ENCODE measurements around the gene MBP.

MBP gene

GRCh38 chr18:77133051-77133834 is 660 bp upstream of the MBP start:
- DNase-seq = no peak

- peak; percentile 23 for DNase-seq
Measured at GRCh38 chr18:77131652-77132368, 773 bp downstream of the MBP start.

- DNase-seq = peak; percentile 22
Measured at GRCh38 chr18:77131100-77131651, 1.4 kb downstream of the MBP start.

- no peak for DNase-seq
Measured at GRCh38 chr18:77130229-77131099, 2.1 kb downstream of the MBP start.

GRCh38 chr18:77129150-77129551 is 3.4 kb downstream of the MBP start:
- no peak for DNase-seq

- DNase-seq = peak; percentile 45
Measured at GRCh38 chr18:77127769-77128671, 4.6 kb downstream of the MBP start.

GRCh38 chr18:77124452-77124922 is 8.1 kb downstream of the MBP start:
- DNase-seq = peak; percentile 37

- no peak for DNase-seq
Measured at GRCh38 chr18:77123320-77124231, 9.0 kb downstream of the MBP start.

GRCh38 chr18:77121523-77121922 is 11.1 kb downstream of the MBP start:
- DNase-seq = no peak

- DNase-seq = no peak
Measured at GRCh38 chr18:77119851-77120491, 12.6 kb downstream of the MBP start.

- no peak for DNase-seq
Measured at GRCh38 chr18:77119101-77119850, 13.3 kb downstream of the MBP start.

- DNase-seq = no peak
Measured at GRCh38 chr18:77118256-77119090, 14.1 kb downstream of the MBP start.

GRCh38 chr18:77116201-77117080 is 16.1 kb downstream of the MBP start:
- no peak for DNase-seq

GRCh38 chr18:77115192-77115953 is 17.2 kb downstream of the MBP start:
- DNase-seq = no peak

- DNase-seq = no peak
Measured at GRCh38 chr18:77114415-77115191, 18.0 kb downstream of the MBP start.

- DNase-seq = no peak
Measured at GRCh38 chr18:77114152-77114414, 18.5 kb downstream of the MBP start.
